ENCODE data around the gene CGREF1. TPM values are rescaled to one million over a fixed set of nuclear protein-coding genes. Genes with fewer than 3 reads are reported as not detected.

The CGREF1 gene
- polyA plus RNA-seq, 1 of the 3 experiments (the other 2 are of a cell fraction) = 18.3 TPM

DNA sequence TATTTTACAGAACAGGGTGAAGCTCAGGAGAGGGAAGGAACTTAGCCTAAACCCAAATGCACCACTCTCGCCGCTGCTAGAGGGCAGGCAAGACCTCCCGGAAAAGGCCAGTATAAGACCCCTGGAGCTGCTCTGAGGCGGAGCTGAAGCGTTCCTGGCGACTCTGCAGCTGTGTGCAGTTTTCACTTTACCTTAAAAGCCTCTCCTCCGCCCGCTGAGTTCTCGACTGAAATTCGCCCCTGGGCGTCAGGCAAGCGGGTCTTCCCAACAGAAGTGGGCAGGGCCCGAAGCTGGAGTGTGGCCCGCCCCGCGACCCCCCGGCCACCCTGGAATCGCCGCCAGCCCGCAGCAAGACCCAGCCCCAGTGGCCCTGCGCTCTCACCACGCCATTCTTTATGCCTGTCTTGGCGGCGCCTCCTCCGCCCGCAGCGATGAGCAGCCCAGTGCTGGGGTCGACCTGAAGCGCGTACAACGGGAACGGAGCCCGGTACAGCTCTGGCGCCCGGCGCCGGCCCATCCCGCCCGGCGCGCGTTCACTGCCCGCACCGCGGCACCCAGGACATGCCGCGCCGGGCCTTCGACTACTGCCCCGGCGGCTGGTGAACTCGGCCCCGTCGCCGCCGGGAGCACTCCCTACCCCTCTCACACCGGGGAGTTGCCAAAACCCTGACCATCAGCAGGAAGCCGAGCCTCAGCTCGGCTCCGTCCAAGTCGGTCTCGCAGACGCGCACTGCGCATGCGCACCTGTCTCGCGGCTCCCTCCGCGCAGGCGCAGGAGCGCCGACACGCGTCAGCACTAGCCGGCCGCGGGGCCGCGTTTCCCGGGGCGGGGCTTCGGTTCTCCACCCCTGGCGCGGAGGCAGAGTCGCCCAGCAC lies 15.2 kb upstream of the CGREF1 start, which contains the start of gene PREB (continued):
- TF ChIP-seq, protein P1, sequence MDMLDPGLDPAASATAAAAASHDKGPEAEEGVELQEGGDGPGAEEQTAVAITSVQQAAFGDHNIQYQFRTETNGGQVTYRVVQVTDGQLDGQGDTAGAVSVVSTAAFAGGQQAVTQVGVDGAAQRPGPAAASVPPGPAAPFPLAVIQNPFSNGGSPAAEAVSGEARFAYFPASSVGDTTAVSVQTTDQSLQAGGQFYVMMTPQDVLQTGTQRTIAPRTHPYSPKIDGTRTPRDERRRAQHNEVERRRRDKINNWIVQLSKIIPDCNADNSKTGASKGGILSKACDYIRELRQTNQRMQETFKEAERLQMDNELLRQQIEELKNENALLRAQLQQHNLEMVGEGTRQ (IDR thresholded peaks at IDR 0.05; ENCODE audit: borderline replicate concordance, low read depth, low read length) = no peak
- TF ChIP-seq TAF1 (IDR thresholded peaks at IDR 0.05; ENCODE audit: borderline replicate concordance, low read depth, low read length) = no peak
- TF ChIP-seq, protein P2, sequence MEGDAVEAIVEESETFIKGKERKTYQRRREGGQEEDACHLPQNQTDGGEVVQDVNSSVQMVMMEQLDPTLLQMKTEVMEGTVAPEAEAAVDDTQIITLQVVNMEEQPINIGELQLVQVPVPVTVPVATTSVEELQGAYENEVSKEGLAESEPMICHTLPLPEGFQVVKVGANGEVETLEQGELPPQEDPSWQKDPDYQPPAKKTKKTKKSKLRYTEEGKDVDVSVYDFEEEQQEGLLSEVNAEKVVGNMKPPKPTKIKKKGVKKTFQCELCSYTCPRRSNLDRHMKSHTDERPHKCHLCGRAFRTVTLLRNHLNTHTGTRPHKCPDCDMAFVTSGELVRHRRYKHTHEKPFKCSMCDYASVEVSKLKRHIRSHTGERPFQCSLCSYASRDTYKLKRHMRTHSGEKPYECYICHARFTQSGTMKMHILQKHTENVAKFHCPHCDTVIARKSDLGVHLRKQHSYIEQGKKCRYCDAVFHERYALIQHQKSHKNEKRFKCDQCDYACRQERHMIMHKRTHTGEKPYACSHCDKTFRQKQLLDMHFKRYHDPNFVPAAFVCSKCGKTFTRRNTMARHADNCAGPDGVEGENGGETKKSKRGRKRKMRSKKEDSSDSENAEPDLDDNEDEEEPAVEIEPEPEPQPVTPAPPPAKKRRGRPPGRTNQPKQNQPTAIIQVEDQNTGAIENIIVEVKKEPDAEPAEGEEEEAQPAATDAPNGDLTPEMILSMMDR (IDR thresholded peaks at IDR 0.05) = peak; percentile 56
- TF ChIP-seq, protein P3, sequence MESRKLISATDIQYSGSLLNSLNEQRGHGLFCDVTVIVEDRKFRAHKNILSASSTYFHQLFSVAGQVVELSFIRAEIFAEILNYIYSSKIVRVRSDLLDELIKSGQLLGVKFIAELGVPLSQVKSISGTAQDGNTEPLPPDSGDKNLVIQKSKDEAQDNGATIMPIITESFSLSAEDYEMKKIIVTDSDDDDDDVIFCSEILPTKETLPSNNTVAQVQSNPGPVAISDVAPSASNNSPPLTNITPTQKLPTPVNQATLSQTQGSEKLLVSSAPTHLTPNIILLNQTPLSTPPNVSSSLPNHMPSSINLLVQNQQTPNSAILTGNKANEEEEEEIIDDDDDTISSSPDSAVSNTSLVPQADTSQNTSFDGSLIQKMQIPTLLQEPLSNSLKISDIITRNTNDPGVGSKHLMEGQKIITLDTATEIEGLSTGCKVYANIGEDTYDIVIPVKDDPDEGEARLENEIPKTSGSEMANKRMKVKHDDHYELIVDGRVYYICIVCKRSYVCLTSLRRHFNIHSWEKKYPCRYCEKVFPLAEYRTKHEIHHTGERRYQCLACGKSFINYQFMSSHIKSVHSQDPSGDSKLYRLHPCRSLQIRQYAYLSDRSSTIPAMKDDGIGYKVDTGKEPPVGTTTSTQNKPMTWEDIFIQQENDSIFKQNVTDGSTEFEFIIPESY (IDR thresholded peaks at IDR 0.05; ENCODE audit: borderline replicate concordance, low read depth) = no peak

DNA sequence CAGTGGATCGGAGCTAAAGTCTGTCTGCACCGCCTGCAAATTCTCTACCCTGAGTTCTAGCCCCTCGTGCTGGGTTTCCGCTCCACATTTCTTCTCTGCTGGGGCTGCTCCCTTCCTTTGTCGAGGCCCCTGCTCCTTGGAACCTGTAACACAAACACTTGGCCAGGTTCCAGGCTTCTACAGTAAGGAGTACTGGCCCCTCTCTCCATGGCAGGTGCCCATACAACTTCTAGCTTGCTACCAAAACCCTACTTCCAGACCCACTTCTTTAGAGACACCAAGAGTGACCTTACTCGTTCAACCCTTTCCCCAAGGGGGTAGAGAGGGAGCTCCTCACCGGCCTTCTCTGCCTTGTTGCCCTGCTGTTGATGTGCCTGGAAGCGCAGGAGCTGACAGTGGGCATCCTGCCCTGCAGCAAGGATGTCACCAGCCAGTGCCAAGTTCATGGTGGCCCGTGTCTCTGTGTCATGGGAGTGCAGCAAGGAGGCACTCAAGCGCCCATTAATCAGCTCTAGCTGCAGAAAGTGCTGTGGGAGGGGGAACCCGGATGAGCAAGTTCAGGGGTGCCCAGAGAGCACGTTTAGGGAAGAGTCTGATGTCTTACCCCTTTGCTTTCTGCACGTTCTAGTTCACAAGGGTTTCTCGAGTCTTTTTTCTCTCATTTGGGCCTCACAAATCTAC lies 14.4 kb upstream of the CGREF1 start:
- Histone ChIP-seq H3K9me3 (no peaks in the 10 kb centered on the region), H4K20me1 (ENCODE audit: insufficient read depth) (peaks cover 9% of the 10 kb centered on the region; the same call in 1 of the 2 replicates), H3K9me2 (no peaks in the 10 kb centered on the region), H3F3A (replicated peaks; ENCODE audit: insufficient read depth) (no peaks in the 10 kb centered on the region), H3K27ac (ENCODE audit: low read depth in 2 of 2, low read length in 1 of 2) (no peak overlapping the region; a peak in 1 of 4 replicates), H3K4me1 (ENCODE audit: control insufficient read depth in 1 of 2, insufficient read depth in 2 of 2, low read depth in 1 of 2, low read length in 1 of 2) (peaks cover 7 to 14% of the 10 kb centered on the region in 2 experiments; a peak in 3 of 4 replicates), H3K4me2 (peak overlapping the region; percentile 91), H3K79me2 (ENCODE audit: insufficient read depth) (peaks cover 21% of the 10 kb centered on the region), H3K36me3 (replicated peaks in 1 of 2; ENCODE audit: control insufficient read depth in 1 of 2, insufficient read depth in 2 of 2, low read length in 1 of 2) (peaks cover 9 to 32% of the 10 kb centered on the region in 2 experiments), H2AFZ (ENCODE audit: low read depth) (no peak overlapping the region), H3K27me3 (ENCODE audit: insufficient read depth) (no peaks in the 10 kb centered on the region), H3K4me3 (ENCODE audit: low read depth in 2 of 2, low read length in 1 of 2) (peak overlapping the region; percentile 94 to 97), H3K9ac (peak overlapping the region; percentile 83)
- WGBS (ENCODE audit: low lambda C conversion rate) = 49% methylated on average over 14 of the region's 14 CpGs
- TF ChIP-seq, protein P2 (IDR thresholded peaks at IDR 0.05) = no peak
- TF ChIP-seq NFIC (IDR thresholded peaks at IDR 0.05; ENCODE audit: borderline replicate concordance) (no peak), FOSL2 (IDR thresholded peaks at IDR 0.05; ENCODE audit: borderline replicate concordance, low read depth) (no peak), TAF1 (IDR thresholded peaks at IDR 0.05; ENCODE audit: borderline replicate concordance, low read depth, low read length) (no peak), YY1 (IDR thresholded peaks at IDR 0.05; ENCODE audit: low read depth) (no peak), RCOR1 (IDR thresholded peaks at IDR 0.05; ENCODE audit: low read length) (no peak), RAD21 (IDR thresholded peaks at IDR 0.05; ENCODE audit: low read length) (no peak), MEF2A (IDR thresholded peaks at IDR 0.05; ENCODE audit: borderline replicate concordance, low read depth) (no peak), SMC3 (IDR thresholded peaks at IDR 0.05; ENCODE audit: low read depth, low read length) (no peak), GATA2 (CRISPR knock-in tag; IDR thresholded peaks at IDR 0.05) (no peak), GABPA (IDR thresholded peaks at IDR 0.05; ENCODE audit: low read depth) (no peak), NRF1 (IDR thresholded peaks at IDR 0.05; ENCODE audit: low read depth, low read length) (no peak), FOXJ3 (CRISPR knock-in tag; IDR thresholded peaks at IDR 0.05) (no peak), RXRA (IDR thresholded peaks at IDR 0.05; ENCODE audit: borderline replicate concordance, low read depth) (no peak), CHD2 (IDR thresholded peaks at IDR 0.05; ENCODE audit: low read length, partially characterized antibody) (no peak)
- POLR2A ChIA-PET = interaction anchor here (0.8 to 2.6 kb wide), 6 partner anchors 10 to 58 kb away, joined by 3 to 18 read pairs (median 4); partner anchors contain the start of genes ABHD1, CGREF1 and KHK
- peak; percentile 55 for DNase-seq
- CTCF ChIA-PET = interaction anchor here (0.8 to 6.3 kb wide), 23 partner anchors 9 to 174 kb away, joined by 3 to 43 read pairs (median 4); partner anchors contain the start of genes ABHD1, CGREF1, EMILIN1 and TCF23

Data from SK-N-SH (cell line).